Activated CD4-positive, CD25-positive, alpha-beta regulatory T cell treated with anti-CD3 and anti-CD28 coated beads, Interleukin-2, amount 50 U/mL, for 16 hours (primary cell): ENCODE results near the gene RTP1.
"Not testable (repeated sequence)": the region's sequence is repeated elsewhere in the genome, so short reads cannot be mapped to it uniquely, and the experiment has no call there.

Experiments
- DNase-seq: peaks from one replicate; pipeline ENCODE4 v3.0.0-alpha.2; 2020; ENCODE audit warnings: low read depth, low spot score

Gene RTP1, protein sequence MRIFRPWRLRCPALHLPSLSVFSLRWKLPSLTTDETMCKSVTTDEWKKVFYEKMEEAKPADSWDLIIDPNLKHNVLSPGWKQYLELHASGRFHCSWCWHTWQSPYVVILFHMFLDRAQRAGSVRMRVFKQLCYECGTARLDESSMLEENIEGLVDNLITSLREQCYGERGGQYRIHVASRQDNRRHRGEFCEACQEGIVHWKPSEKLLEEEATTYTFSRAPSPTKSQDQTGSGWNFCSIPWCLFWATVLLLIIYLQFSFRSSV

DNA sequence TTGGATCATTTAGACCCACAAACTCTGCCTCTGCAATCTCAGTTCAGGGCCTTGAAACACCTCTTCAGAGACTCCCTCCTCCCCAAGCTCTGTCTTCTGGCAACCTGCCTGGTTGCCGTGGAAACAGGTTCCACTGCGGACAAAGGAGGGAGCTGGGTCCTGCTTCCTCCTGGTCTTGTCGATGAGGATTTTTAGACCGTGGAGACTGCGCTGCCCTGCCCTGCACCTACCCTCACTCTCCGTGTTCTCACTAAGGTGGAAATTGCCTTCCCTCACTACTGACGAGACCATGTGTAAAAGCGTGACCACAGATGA, at the start of gene RTP1:
Gene RTP1, plus strand, starts transcription at position 152 of the 315 bp plus-strand sequence. Its CDS starts 30 bp downstream, at position 182.
- DNase-seq, result no peak

- no peak for DNase-seq
These were observed 47.1 kb upstream of the RTP1 start for GRCh38 chr3:187150186-187150585.

GRCh38 chr3:187150599-187150998, 46.7 kb upstream of the RTP1 start:
- DNase-seq, result peak; percentile 42

DNA sequence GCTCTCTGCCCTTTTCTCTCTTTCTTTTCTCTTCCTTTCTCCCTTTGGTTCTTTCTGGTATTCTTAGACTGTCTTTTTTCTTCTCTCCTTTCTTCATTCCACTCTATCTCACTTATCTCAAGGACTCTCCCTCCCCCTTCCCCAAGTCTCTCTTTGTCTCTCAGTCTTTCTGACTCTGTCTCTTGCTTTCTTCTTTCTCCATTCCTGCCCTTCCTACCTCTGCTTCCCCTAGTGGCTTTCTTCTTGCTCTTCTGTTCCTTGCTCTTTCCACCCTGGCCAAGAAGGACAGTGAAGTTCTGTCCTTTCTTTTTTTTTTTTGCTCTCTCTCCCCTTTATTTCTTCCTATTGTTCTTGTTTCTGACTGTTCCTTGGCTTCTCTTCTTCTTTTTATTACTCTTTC, 35.7 kb upstream of the RTP1 start:
- DNase-seq, result no peak

- no peak for DNase-seq
These were observed 34.9 kb upstream of the RTP1 start for GRCh38 chr3:187162265-187162953.

DNA sequence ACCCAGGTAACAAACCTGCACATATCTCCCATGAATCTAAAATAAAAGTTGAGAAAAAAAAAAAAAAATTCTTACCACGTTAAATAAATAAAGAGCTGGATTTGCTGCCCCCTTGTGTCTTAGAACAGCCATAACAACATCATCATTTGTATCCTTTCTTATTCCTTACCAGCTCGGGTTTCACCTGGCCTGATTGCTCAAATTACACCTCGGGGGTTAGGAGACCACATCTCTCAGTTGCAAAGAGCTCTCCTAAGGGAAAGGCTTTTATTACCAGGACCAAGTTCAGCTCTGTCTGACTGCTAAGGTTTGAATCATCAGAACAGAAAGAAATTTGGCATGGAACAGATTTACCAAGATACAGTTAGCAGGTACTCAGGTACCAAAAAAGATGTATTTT, 32.1 kb upstream of the RTP1 start:
- DNase-seq, result peak; percentile 15

GRCh38 chr3:187166750-187167149, 30.5 kb upstream of the RTP1 start:
- no peak for DNase-seq

GRCh38 chr3:187167777-187168176, 29.5 kb upstream of the RTP1 start:
- DNase-seq, result no peak

GRCh38 chr3:187169231-187169960, 27.9 kb upstream of the RTP1 start:
- no peak for DNase-seq

DNA sequence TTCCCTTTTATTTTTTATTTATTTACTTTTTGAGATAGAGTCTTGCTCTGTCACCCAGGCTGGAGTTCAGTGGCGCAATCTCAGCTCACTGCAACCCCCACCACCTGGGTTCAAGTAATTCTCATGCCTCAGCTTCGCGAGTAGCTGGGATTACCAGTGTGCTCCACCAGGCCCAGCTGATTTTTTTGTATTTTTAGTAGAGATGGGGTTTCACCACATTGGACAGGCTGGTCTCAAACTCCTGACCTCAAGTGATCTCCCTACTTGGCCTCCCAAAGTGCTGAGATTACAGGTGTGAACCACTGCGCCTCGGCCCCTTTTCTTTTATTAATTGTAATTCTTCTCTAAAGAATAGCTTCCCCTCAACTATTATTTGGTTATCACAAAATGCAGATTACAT, 26.4 kb upstream of the RTP1 start:
- DNase-seq, result not testable (repeated sequence)

- DNase-seq, result no peak
These were observed 24.4 kb upstream of the RTP1 start for GRCh38 chr3:187172929-187173328.

- no peak for DNase-seq
These were observed 15.7 kb upstream of the RTP1 start for GRCh38 chr3:187181454-187182170.

DNA sequence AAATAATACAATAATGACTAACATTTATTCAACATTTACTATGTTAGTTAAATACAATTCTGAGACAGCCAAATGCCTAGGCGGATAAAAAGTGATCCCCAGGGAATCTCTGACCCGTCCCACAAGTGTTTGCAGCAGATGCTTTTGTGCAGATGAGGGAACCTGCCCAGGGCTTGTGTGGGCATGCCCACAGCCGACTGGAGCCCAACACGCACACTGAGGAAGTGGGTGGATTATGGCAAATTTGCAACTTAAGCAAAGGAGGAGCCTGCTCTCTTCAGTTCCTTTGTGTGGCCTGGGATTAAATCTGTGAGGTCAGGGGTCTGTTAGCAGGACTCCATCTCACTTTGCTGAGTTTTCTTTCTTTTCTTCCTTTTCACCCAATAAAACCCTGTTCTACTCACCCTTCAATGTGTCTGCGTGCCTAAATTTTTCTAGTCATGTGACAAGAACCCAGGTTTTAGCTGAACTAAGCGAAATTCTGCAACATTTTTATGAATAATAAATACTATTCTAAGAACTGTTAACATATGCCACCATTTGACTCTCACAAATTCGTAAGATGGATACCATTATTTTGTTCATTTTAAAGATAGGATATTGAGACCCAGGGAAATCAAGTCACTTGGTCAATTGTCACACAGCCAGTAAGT, 13.9 kb upstream of the RTP1 start:
- DNase-seq, result no peak

GRCh38 chr3:187183903-187184302, 13.4 kb upstream of the RTP1 start:
- no peak for DNase-seq

- no peak for DNase-seq
These were observed 11.5 kb upstream of the RTP1 start for GRCh38 chr3:187185759-187186158.

- DNase-seq, result no peak
These were observed 10.9 kb upstream of the RTP1 start for GRCh38 chr3:187186375-187186774.

DNA sequence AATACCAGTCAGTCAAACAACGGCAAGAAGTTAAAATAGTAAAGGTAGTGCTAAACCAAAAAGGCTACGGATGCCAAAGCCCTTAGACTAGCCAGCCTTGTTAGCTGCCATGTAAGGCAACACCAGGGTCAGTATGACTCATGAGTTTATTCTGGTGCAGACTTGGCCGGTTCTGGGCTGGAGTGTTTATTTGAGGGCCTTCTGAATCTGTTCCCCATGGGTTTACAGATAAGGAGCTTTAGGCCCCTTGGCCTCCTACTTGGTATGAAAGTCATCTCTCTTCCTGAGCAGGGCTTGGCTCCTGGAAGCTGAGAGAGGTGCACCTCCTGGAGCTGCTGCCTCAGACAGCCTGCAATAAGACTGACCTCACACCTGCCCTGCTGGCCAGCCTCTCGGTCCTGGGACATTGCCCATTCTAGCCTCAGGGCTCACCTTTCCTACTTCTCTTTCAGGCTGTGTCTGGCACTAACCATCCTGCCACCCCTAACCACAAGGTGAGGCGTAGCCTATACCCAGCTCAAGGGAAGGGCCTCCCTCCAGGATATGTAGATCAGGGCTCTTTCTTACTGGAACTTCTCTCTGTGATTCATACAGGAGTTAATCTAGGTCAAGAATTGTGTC, 10.4 kb upstream of the RTP1 start:
- DNase-seq, result no peak

GRCh38 chr3:187188931-187189330, 8.4 kb upstream of the RTP1 start:
- no peak for DNase-seq

GRCh38 chr3:187191271-187191670, 6.0 kb upstream of the RTP1 start:
- no peak for DNase-seq

- no peak for DNase-seq
These were observed 4.1 kb upstream of the RTP1 start for GRCh38 chr3:187193181-187193580.
